HG02571 (cell line): Measurements from ENCODE around the gene PDIA5.

Experiments used
- ATAC-seq: cut with Tn5 transposase; IDR thresholded peaks from one replicate; pipeline ENCODE4 v1.9.1; 2021; ENCODE audit warnings: mild to moderate bottlenecking, moderate library complexity; ENCODE audit not compliant: unreplicated experiment

Gene PDIA5

GRCh38 chr3:123161167-123161566 is 94.3 kb downstream of the PDIA5 start:
- ATAC-seq, result no peak

DNA sequence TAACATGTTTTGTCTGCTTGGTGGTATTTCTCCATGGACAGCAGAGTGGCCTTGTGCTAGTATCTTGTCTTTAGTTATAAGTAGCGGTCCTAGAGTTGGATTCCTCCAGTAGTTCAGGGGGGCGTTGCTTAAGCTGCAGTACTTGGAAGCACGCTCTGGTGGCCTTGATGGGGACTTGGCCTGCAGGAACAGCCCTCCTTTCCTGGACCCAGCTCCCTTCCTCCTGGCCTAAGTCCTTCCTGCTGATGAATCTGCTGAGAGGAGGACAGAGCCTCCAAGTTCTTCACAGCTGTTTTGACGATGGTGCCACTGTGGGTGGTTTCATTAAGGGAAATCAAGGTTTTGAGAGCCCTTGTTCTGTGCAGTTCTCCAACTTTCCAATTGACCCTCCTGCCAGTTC is 96.3 kb downstream of the PDIA5 start:
- no peak for ATAC-seq

- no peak for ATAC-seq
These were observed 98.3 kb downstream of the PDIA5 start for GRCh38 chr3:123165163-123165562.

DNA sequence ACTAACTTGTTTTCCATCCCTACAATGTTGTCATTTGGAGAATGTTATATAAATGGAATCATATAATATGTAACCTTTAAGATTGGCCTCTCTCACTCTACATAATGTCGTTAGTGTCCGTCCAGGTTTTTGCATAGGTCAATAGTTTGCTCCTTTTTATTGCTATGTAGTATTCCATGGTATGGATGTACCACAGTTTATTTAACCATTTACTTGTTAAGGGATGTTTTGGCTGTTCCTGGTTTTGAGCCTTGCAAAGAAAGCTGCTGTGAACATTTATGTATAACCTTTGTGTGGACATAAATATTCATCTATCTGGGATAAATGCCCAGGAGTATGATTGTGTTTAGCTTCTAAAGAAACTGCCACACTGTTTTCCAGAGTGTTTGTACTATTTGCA is 100.9 kb downstream of the PDIA5 start:
- ATAC-seq, result no peak

DNA sequence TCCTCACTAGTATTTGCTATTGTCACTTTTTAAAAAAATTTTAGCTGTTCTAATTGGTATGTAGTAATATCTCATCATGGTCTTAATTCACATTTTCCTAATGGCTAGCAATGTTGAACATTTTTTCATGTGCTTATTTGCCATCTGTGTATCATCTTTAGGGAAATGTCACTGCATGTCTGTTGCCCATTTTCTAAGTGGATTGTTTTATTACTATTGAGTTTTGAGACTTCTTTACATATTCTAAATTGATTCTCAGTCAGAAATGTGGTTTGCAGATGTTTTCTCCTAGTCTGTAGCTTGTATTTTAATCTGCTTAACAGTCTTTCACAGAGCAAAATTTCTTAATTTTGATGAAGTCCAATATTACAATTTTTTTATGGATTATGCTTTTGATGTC is 101.3 kb downstream of the PDIA5 start:
- no peak for ATAC-seq

DNA sequence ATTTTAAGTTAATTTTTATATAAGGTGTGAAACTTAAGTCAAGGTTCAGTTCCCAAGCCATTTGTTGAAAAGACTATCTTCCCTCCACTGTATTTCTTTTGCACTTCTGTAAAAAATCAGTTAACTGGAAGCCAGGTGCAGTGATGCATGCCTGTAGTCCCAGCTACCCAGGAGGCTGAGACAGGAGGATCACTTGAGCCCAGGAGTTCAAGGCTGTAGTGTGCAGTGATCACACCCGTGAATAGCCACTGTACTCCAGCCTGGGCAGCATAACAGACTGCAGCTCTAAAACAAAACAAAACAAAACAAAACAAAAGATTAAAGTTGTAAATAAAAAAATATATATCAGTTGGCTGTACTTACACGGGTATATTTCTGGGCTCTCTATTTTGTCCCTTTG is 101.8 kb downstream of the PDIA5 start:
- ATAC-seq, result no peak

- no peak for ATAC-seq
These were observed 102.7 kb downstream of the PDIA5 start for GRCh38 chr3:123169492-123169929.

GRCh38 chr3:123169930-123170329 is 103.1 kb downstream of the PDIA5 start:
- ATAC-seq, result no peak

DNA sequence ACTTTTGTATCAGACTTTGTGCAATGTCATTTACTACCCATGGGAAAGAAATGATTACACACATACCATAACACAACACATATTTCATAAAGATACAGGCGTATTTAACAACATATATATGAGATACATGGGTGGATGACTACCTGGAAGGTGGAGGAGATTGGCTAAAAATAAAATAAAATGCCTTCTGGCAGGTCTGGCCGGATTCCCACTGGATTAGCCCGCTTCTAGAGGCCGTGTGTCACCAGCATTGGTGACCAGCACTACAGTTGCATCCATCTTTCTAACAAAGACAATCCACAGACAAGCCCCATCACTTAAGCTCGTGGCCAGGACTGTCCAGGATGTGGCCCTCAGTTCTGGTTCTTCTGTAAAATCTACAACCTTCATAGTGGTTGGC is 114.0 kb downstream of the PDIA5 start:
- ATAC-seq, result no peak

DNA sequence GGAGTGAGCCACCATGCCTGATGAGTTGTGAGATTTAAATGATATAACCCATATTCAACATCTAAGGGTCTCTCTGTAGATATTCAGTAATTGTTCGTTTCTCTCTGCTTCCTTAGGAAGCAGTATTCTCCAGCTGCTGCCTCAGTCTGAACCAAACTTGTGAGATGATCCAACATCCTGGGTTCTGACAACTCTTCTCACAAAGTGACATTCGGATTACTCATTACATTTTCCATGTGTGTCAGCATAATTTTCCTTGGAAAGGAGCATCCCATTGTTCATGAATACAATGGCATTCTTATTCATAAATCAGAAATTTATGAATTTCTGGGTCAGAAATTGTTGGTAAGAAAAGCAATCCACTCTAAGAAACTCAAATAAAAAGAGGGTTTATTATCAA is 119.9 kb downstream of the PDIA5 start:
- no peak for ATAC-seq

GRCh38 chr3:123188058-123188457 is 121.2 kb downstream of the PDIA5 start:
- no peak for ATAC-seq

- no peak for ATAC-seq
These were observed 126.8 kb downstream of the PDIA5 start for GRCh38 chr3:123193448-123194101.

- no peak for ATAC-seq
These were observed 127.7 kb downstream of the PDIA5 start for GRCh38 chr3:123194552-123194951.

DNA sequence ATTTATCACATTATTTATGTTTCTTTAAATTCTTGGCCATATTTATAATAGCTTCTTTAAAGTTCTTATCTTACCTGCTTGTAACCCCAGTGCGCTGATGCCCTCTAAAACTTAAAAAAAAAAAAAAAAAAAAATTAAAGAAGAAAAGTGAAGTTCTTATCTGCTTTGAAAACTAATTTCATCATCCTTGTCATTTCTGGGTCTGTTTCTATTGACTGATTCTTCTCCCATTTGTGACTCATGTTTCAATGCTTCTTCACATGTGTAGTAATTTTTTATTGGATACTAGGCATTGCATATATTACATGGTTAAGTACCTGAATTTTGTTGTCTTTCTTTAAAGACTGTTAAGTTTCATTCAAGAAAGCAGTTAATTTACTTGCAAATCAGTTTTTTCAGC is 131.5 kb downstream of the PDIA5 start:
- no peak for ATAC-seq

GRCh38 chr3:123201223-123201556 is 134.4 kb downstream of the PDIA5 start:
- no peak for ATAC-seq

DNA sequence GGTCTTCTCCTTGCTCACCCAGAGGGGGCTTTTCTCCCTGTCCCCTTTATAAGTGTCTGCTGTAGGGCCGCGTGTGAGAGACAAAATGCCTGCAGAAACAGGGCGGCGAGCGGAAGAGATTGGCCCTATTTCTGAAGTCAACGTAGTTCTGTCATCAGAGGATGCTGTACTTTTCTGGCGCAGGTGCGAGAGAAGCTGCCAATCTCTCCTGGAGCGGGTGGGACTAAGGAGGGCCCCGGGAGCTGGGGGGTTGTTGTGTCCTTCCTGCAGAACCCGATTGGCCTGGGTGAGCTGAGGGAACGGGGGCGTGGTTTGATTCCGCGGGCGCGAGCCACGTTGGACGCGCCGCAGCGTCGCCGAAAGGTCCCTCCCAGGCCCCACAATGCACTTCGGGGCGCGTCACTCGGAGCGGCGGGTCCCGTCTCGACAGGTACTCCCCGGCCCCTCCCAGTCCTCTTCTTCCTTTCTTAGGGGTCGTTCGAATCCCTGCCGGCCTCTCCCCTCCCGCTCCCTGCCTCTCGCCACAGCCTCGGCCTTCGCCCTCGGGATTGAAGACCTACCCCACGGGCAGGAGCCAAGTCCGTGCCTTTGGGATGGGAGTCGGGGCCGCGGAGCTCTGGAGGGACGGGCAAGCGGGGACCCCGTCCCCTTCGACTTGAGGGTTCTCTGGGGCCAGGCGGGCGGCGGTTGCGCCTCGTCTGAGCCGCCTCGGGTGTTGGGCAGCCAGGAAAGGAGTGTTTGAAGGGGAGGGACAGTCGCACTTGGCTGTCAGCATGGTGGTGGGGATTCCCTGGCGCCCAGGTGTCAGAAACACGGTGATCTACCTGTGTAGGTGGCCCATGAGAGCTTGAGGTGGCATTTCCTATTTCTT is 135.0 kb downstream of the PDIA5 start, which contains the start of gene SEC22A:
Gene SEC22A, plus strand, starts transcription at position 387 of the 871 bp plus-strand sequence. CDS start 7,275 bp downstream, outside the sequence.
- peak; percentile 99 for ATAC-seq

- ATAC-seq, result no peak
These were observed 135.6 kb downstream of the PDIA5 start for GRCh38 chr3:123202451-123202850.
